ENCODE measurements around the gene ECEL1.

The ECEL1 gene

GRCh38 chr2:232441147-232441651, 46.4 kb downstream of the ECEL1 start:
- no peak for DNase-seq (ENCODE audit: low spot score)

- DNase-seq (ENCODE audit: low spot score): peak; percentile 92
These were observed 47.2 kb downstream of the ECEL1 start for GRCh38 chr2:232440220-232441018.

GRCh38 chr2:232439758-232440135, 47.9 kb downstream of the ECEL1 start:
- DNase-seq (ENCODE audit: low spot score): no peak

- DNase-seq (ENCODE audit: low spot score): no peak
These were observed 48.5 kb downstream of the ECEL1 start for GRCh38 chr2:232438951-232439757.

GRCh38 chr2:232438091-232438490, 49.5 kb downstream of the ECEL1 start:
- no peak for DNase-seq (ENCODE audit: low spot score)

- DNase-seq (ENCODE audit: low spot score): no peak
These were observed 50.5 kb downstream of the ECEL1 start for GRCh38 chr2:232437195-232437571.

- DNase-seq (ENCODE audit: low spot score): no peak
These were observed 51.0 kb downstream of the ECEL1 start for GRCh38 chr2:232436381-232437194.

GRCh38 chr2:232435805-232436204, 51.8 kb downstream of the ECEL1 start:
- no peak for DNase-seq (ENCODE audit: low spot score)

- DNase-seq (ENCODE audit: low spot score): no peak
These were observed 52.3 kb downstream of the ECEL1 start for GRCh38 chr2:232435375-232435648.

- DNase-seq (ENCODE audit: low spot score): no peak
These were observed 52.9 kb downstream of the ECEL1 start for GRCh38 chr2:232434563-232435374.

GRCh38 chr2:232434091-232434490, 53.5 kb downstream of the ECEL1 start:
- peak; percentile 30 for DNase-seq (ENCODE audit: low spot score)

- peak; percentile 86 for DNase-seq (ENCODE audit: low spot score)
These were observed 54.0 kb downstream of the ECEL1 start for GRCh38 chr2:232433622-232434021.

- peak; percentile 27 for DNase-seq (ENCODE audit: low spot score)
These were observed 54.9 kb downstream of the ECEL1 start for GRCh38 chr2:232432598-232433184.

- DNase-seq (ENCODE audit: low spot score): no peak
These were observed 55.7 kb downstream of the ECEL1 start for GRCh38 chr2:232431705-232432590.
